HG03139 (cell line): ENCODE results near the gene PCED1B.

Experiments used
- ATAC-seq: cut with Tn5 transposase; IDR thresholded peaks from one replicate; pipeline ENCODE4 v1.9.1; 2021; ENCODE audit not compliant: unreplicated experiment

PCED1B gene

GRCh38 chr12:47067176-47067575 is 12.2 kb upstream of the PCED1B start:
- ATAC-seq: no peak

DNA sequence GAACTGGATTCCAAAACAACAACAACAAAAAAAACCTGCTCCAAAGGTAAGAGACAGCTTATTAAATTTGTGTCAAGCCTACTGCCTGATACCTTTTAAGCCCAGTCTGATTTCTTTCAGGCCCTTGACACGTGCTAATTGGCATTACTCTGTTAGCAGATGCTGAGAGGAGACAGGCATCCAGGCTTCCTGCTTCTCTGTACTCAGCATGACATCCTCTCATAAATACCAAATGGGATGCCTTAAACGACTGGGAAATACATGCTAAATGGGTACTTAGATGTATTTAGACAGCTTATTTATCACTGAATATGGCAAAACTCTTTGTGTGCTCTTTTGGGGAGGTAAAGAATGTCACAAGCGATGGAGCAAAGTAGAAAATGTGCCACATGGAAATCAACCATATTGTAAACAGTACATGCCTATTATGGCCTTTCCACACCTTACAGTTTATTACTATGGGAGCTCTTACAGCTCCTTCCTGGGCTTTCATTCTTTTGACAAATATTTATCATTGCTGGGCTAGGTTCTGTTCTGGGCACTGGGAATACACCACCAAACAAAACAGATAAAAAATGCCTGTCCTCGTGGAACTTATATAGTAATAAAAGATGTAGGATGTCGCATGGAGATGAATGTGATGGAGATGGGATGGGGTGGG is 11.5 kb upstream of the PCED1B start:
- no peak for ATAC-seq

GRCh38 chr12:47068539-47068938 is 10.9 kb upstream of the PCED1B start:
- ATAC-seq: no peak

- no peak for ATAC-seq
Measured at GRCh38 chr12:47070310-47070709, 9.1 kb upstream of the PCED1B start.

- ATAC-seq: no peak
Measured at GRCh38 chr12:47071241-47071852, 8.1 kb upstream of the PCED1B start.

- no peak for ATAC-seq
Measured at GRCh38 chr12:47073951-47074350, 5.5 kb upstream of the PCED1B start.

DNA sequence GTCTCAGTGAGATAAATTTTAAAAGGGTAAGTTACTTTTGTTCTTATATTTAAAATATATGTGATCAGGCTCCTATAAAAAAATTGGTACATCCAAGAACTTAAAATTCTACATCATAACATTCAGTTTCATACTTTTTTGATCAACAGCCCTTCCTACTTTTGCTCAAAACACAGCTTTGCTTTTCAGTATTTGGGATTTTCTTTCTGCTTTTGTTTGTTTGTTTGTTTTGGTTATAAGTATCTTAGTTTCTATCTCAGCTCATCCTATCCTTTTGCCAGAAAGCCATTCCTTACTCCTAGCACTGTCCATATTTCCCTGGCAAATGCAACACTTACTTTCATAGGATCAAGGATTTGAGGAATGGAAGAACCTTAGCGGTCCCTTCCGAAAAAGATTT is 4.7 kb upstream of the PCED1B start:
- ATAC-seq: no peak

DNA sequence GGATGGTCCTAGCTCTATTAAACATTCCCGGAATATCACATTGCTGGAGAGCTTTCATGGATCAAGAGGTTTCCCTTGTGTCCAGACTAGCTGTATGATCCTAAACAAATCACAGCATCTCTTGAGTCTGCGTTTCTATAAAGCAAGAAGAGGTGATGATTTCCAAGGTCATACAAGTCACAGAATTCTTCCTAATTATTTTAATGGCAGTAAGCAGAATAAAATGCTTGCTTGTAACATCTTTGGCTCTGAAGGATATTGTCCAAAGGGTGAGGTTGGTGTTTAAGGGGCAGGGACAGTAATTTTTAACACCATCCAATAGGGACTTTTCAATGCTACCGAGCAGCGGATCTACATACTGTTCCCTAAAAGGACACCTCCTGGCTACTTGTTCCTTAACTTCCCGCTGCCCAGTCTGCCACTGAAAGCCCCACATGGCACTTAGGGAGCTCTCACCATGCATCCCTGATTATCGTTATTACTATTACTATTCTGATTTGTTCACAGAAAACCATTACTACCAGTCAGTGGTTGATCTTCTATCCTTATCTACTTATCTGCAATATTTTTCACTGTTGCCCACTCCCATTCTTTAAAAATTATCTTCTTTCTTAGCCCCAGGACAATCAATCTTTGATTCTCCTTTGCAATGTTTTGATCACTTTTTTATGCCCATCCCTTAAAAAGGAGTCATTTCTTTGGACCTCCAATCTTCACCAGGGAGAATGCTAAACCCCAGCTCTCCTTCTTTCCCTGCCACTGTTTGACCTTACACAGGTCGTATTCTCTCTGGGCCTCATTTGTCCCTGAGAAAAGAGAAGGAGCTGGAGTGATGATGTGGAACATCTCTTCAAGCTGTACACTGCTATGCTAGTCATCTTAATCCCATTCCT is 4.0 kb upstream of the PCED1B start:
- ATAC-seq: no peak

DNA sequence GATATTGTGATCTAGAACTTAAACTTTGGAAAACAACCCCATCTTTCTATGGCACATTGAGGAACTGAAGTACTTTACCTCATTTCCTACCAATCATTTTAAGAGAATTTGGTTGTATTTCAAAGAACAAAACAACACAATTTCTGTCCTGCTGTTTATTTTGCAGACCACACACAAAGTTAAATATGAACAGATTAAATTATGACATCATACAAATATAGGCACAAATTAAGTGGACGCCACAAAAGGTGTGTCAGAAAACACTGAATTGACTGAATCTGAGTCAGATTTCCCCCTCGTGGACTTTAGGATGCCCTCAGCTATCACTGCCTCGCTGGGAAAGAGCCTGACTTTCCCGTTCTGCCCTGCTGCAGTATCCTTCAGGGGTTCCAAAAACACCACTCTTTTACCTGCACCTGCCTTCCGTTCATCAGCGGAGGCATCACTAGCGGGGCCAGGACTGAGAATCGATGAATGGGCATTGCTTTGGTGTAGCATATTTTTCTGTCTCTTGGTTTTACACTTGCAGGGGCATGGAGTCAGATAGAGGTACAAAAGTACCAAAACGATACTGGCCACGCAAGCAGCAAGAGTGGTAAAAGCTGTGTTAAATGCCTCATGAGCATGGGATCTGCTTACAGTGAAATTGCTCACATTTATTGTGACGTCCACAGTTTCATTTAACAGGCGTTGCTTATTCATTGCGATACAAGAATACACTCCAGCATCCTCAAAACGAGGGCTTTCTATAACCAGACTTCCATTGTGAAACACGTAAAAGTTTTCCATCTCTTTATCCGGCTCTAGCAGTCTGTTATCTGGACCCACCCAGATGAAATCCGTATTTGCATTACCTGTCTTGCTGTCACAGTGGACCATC is 2.0 kb upstream of the PCED1B start:
- ATAC-seq: no peak

GRCh38 chr12:47078086-47078395 is 1.4 kb upstream of the PCED1B start:
- ATAC-seq: no peak

DNA sequence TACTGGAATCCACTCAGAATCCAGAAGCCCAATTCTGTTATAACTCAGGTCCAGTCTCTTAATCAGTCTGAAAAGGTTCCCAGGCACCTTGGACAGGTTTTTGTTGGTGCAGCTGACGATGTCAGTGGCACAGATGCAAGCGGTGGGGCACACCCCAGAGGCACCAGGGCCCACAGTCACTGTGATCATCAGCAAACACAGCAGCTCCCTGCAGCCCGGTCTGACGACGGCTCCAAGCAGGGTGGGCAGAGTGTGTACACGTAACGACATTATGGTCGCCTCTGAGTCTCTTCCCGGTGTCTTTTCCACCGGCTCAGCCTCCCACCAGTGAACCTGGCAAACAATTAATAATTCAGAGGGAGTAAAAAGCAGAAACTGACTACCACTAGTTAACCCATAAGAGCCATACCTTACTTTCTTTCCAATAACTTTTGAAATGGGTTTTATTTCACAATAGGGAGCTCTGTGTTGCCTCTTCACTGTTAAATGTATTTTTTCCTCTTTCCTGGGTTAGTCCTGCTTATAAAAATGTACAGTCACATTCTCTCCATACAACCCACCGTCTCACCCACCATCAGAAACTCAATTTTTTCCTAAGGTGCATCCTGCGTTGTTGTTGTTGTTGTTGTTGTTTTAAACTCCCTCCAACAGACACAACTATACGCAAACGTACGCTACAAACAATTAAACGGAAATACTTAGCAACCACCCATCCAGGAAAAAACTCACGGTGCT is 521 bp upstream of the PCED1B start:
- ATAC-seq: no peak

GRCh38 chr12:47079981-47080724 is 732 bp downstream of the PCED1B start:
- peak; percentile 37 for ATAC-seq

DNA sequence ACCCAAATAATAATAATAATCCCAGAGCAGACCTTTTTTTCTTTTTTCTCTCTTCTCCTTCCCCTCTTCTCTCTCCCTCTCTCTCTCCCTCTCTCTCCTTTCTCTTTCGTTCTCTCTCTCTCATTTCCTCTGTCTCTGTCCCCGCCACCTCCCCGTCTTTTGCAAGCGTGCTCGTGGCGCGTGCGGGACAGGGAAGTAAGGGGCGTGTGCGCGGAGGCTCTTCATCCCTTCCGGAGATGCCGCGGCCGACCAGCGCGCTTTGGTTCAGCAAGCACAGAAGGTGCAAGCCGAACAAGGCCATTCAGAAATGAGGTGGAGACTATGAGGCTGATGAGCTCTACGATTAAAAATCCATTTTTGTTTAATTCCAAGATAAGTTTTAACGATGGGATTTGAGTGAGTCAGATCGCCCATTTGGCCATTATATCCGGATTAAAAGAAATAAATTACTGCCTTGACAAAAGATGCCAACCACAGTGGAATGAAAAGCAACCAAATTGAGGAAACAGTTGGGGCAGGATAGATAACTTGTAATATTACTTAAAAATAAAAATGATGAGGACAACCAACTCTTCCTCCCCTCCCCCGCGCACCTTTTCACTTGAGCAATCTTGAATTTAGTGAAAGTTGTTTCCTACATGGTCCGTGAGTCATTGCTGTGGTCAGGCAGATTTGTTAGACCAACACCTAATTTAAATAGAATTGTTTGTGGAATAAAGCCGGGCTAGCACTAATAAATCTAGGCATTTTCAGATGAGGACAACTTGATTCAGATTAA is 1.5 kb downstream of the PCED1B start:
- no peak for ATAC-seq

GRCh38 chr12:47082283-47082682 is 2.9 kb downstream of the PCED1B start:
- no peak for ATAC-seq

GRCh38 chr12:47082796-47083621 is 3.6 kb downstream of the PCED1B start:
- ATAC-seq: no peak

DNA sequence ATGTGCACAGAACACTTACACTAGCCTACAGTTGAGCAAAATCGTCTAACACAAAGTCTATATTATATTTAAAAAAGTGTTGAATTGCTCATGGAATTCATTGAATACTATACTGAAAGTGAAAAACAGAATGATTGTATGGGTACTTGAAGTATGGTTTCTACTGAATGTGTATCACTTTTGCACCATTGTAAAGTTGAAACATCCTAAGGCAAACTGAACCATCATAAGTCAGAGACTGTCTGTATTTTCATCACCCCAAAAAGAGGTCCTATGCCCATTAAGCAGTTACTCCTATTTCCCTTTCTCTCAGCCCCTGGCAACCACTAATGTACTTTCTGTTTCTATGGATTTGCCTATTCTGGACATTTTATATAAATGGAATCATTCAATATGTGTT is 4.8 kb downstream of the PCED1B start:
- ATAC-seq: no peak

GRCh38 chr12:47085815-47086252 is 6.4 kb downstream of the PCED1B start:
- ATAC-seq: no peak

DNA sequence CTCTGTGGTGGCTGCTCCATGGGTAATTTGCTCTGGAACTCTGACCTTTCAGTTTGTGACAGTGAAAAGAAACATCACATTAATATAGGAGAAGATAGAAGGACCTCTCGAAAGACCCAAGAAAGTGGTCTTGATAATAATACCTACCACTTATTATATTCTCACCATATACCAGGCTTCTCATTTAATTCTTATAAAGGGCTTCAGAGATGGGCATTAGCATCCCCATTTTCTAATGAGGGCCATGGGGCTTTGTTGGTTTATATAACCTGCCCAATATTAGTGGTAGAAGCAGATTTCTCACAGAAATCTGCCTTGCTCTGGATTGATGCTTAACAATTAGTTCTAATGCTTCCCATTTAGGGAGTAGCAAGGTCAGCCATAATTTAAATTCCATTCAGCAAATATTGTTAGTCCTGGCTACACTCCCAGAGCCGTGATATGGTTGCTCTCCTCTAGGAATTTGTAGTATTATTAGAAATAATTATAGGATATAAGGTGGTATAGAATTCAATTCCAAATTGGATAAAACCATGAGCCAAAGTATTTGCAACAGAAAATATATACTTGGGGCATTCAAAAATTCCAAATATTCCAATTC is 7.8 kb downstream of the PCED1B start:
- no peak for ATAC-seq
